IMR-90 (cell line): Measurements from ENCODE around the gene RGS5. TPM values are rescaled to one million over a fixed set of nuclear protein-coding genes. Genes with fewer than 3 reads are reported as not detected.
A peak's percentile ranks its signal among the peaks of the same experiment; 100 is the strongest.

Experiments used
- ATAC-seq: fragments of 200-7000 bp; cut with Tn5 transposase; 2 replicates; pipeline ENCODE4 v1.9.1; 2020; ENCODE audit warnings: low read depth, mild to moderate bottlenecking, moderate library complexity
- BruUV-seq: library from RNA; stranded (reverse); fragments of 400-500 nt; replicated peaks from 2 replicates; lab custom pipeline; 2021; lab: Mats Ljungman, UMichigan
- CTCF ChIA-PET: fragments of 300-600 bp; formaldehyde crosslinking; extraction: SDS; loops from one replicate; lab custom pipeline; 2021; ENCODE audit warnings: antibody characterized with exemption; lab: Yijun Ruan, JAX
- POLR2A ChIA-PET: fragments of 300-600 bp; sonication (Branson Sonifier 250); formaldehyde crosslinking; loops from one replicate; lab custom pipeline; 2022; ENCODE audit warnings: antibody characterized with exemption; ENCODE audit not compliant: unreplicated experiment; lab: Charles Lee
- DNase-seq: peaks from one replicate; pipeline ENCODE4 v3.0.0; 2013
- H2AFZ ChIP-seq: replicated peaks from 2 replicates; pipeline ENCODE3; 2013; ENCODE audit warnings: low read length, mild to moderate bottlenecking; ENCODE audit not compliant: poor library complexity
- H2AK5ac ChIP-seq: 2 replicates; pipeline ENCODE4 v1.6.1; 2013; ENCODE audit warnings: low read depth, low read length, inconsistent platforms
- H2AK9ac ChIP-seq: replicated peaks from 2 replicates; pipeline ENCODE3; 2013; ENCODE audit warnings: mild to moderate bottlenecking, low read depth, low read length, moderate library complexity; ENCODE audit not compliant: poor library complexity
- H2BK120ac ChIP-seq: 2 replicates; pipeline ENCODE4 v1.6.1; 2013; ENCODE audit warnings: low read depth, low read length, inconsistent platforms
- H2BK15ac ChIP-seq: 3 replicates; pipeline ENCODE4 v1.6.1; 2013; ENCODE audit warnings: low read depth, low read length, inconsistent platforms
- H2BK20ac ChIP-seq: 2 replicates; pipeline ENCODE4 v1.6.1; 2013; ENCODE audit warnings: low read depth, mild to moderate bottlenecking, inconsistent platforms, low read length, moderate library complexity
- H2BK5ac ChIP-seq: 2 replicates; pipeline ENCODE4 v1.6.1; 2013; ENCODE audit warnings: mild to moderate bottlenecking, low read depth, low read length, inconsistent platforms; ENCODE audit not compliant: poor library complexity, severe bottlenecking
- H3K14ac ChIP-seq: replicated peaks from 2 replicates; pipeline ENCODE4 v1.6.1; 2013; ENCODE audit warnings: low read depth, low read length, inconsistent platforms
- H3K18ac ChIP-seq: 2 replicates; pipeline ENCODE4 v1.6.1; 2013; ENCODE audit warnings: low read depth, low read length, control low read depth
- H3K23ac ChIP-seq: 2 replicates; pipeline ENCODE4 v1.6.1; 2013; ENCODE audit warnings: low read depth, low read length, inconsistent platforms
- H3K27ac ChIP-seq: 2 replicates; pipeline ENCODE4 v1.5.1; 2013; ENCODE audit warnings: mild to moderate bottlenecking, control low read depth, low read length; ENCODE audit not compliant: insufficient read depth
- H3K27me3 ChIP-seq: 2 replicates; pipeline ENCODE4 v1.6.1; 2013; ENCODE audit warnings: low read length; ENCODE audit not compliant: control insufficient read depth, insufficient read depth
- H3K36me3 ChIP-seq: 2 replicates; pipeline ENCODE4 v1.6.1; 2013; ENCODE audit warnings: low read length, mixed read lengths; ENCODE audit not compliant: control insufficient read depth, insufficient read depth
- H3K4ac ChIP-seq: 2 replicates; pipeline ENCODE4 v1.6.1; 2013; ENCODE audit warnings: low read depth, low read length, inconsistent platforms
- H3K4me1 ChIP-seq: 2 replicates; pipeline ENCODE4 v1.6.1; 2013; ENCODE audit warnings: low read length, mixed read lengths; ENCODE audit not compliant: control insufficient read depth, insufficient read depth
- H3K4me2 ChIP-seq: 2 replicates; pipeline ENCODE4 v1.6.1; 2013; ENCODE audit warnings: low read depth, mild to moderate bottlenecking, control low read depth, low read length, moderate library complexity
- H3K4me3 ChIP-seq: 2 replicates; pipeline ENCODE4 v1.5.1; 2013; ENCODE audit warnings: low read depth, mild to moderate bottlenecking, control low read depth, low read length, moderate library complexity; ENCODE audit not compliant: insufficient read depth
- H3K56ac ChIP-seq: 2 replicates; pipeline ENCODE4 v1.6.1; 2013; ENCODE audit warnings: low read length, inconsistent platforms; ENCODE audit not compliant: insufficient read depth; ENCODE audit errors: extremely low read depth
- H3K79me1 ChIP-seq, 2 experiments: 2 replicates each; pipeline ENCODE4 v1.6.1; 2013; ENCODE audit warnings: low read length in 2 of 2, inconsistent platforms in 1 of 2, low read depth in 1 of 2
- H3K9ac ChIP-seq: 2 replicates; pipeline ENCODE4 v1.6.1; 2013; ENCODE audit warnings: low read depth, low read length, control low read depth
- H3K9me1 ChIP-seq: 2 replicates; pipeline ENCODE4 v1.6.1; 2013; ENCODE audit warnings: low read length, inconsistent platforms; ENCODE audit not compliant: insufficient read depth
- H3K9me3 ChIP-seq: 2 replicates; pipeline ENCODE4 v1.6.1; 2013; ENCODE audit warnings: low read length; ENCODE audit not compliant: control insufficient read depth, insufficient read depth
- H4K20me1 ChIP-seq: 2 replicates; pipeline ENCODE4 v1.6.1; 2013; ENCODE audit warnings: low read length, inconsistent platforms; ENCODE audit not compliant: insufficient read depth
- H4K5ac ChIP-seq: 2 replicates; pipeline ENCODE4 v1.6.1; 2013; ENCODE audit warnings: mild to moderate bottlenecking, low read depth, low read length, control low read depth
- H4K8ac ChIP-seq, 2 experiments: 2 replicates each; pipeline ENCODE4 v1.6.1; 2013; ENCODE audit warnings: low read depth in 2 of 2, low read length in 2 of 2, control low read depth in 1 of 2, inconsistent platforms in 1 of 2
- H4K91ac ChIP-seq: 2 replicates; pipeline ENCODE4 v1.6.1; 2013; ENCODE audit warnings: low read depth, low read length, inconsistent platforms; ENCODE audit not compliant: insufficient read depth
- CEBPB ChIP-seq: IDR thresholded peaks from 2 replicates; pipeline ENCODE4 v1.6.1; 2012; ENCODE audit warnings: low read depth, low read length, improper control_type of control experiment
- MAFK ChIP-seq: IDR thresholded peaks from 2 replicates; pipeline ENCODE4 v1.6.1; 2012; ENCODE audit warnings: low read depth, low read length, improper control_type of control experiment
- MAZ ChIP-seq: IDR thresholded peaks from 2 replicates; pipeline ENCODE4 v1.6.1; 2012; ENCODE audit warnings: low read depth, mild to moderate bottlenecking, low read length, improper control_type of control experiment, moderate library complexity, borderline replicate concordance
- RAD21 ChIP-seq: IDR thresholded peaks from 2 replicates; pipeline ENCODE4 v1.6.1; 2012; ENCODE audit warnings: low read length, improper control_type of control experiment
- WGBS, 2 experiments: methylation state at CpG; one replicate each; pipeline versions ENCODE4 v1.1.5 to v1.1.7; 2013; ENCODE audit warnings: missing lambda C conversion rate in 2 of 2; ENCODE audit not compliant: insufficient read length in 1 of 2; ENCODE audit errors: extremely low coverage in 2 of 2; 5-methylcytosine and 5-hydroxymethylcytosine counted together
- dilution Hi-C: fragments of 300-500 bp; cut with HindIII; formaldehyde crosslinking; loops from one replicate; pipeline ENCODE4 v1.14.3; 2018; ENCODE audit warnings: low sequenced_read_pairs; ENCODE audit not compliant: unreplicated experiment
- in situ Hi-C: fragments of 300-500 bp; cut with MboI; formaldehyde crosslinking; loops from 3 replicates; pipeline ENCODE4 v1.14.3; 2019; ENCODE audit warnings: low sequenced_read_pairs, inconsistent platforms, mixed read lengths
- intact Hi-C: fragments of 100-400 bp; cut with micrococcal nuclease; formaldehyde crosslinking; loops from 2 replicates; pipeline ENCODE4 v1.10.0; 2022
- polyA plus RNA-seq, 3 experiments: library from polyadenylated mRNA; depleted of rRNA; stranded (reverse); fragments of >200 nt; gene quantifications; 2 replicates each; pipeline ENCODE4 v1.2.3, GENCODE V29; 2012; ENCODE audit warnings: low replicate concordance in 1 of 3
- total RNA-seq: library from RNA; depleted of rRNA; stranded (reverse); fragments of >200 nt; gene quantifications from 2 replicates; pipeline ENCODE4 v1.2.3, GENCODE V29; 2012
- TF ChIP-seq, protein P1 (sequence below): conservative IDR thresholded peaks from 2 replicates; pipeline ENCODE4 v1.5.1; 2012; ENCODE audit warnings: mild to moderate bottlenecking, low read depth, low read length, improper control_type of control experiment

RGS5 gene
- total and polyA plus RNA-seq, 2 of the 4 experiments (the other 2 are of a cell fraction): 21.4 to 40.0 TPM

DNA sequence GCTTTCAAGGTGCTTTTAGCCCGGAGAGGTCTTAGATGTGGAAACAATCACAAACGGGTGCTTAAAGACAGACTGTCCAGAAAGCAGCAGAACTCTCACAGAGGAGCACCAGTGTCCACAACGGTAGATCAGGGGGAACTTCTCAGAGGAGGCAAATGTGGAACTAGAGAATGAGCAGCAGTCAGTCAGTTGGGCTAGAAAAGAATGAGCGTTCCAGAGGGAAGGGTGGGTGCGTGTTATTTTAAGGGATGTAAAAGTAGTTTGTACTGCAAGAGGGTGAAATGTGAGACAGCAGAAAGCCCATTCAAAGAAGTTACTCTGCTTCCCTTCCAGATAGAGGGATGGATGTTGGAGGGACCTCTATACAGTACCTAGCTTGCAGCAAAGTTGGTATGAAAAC, 30.9 kb downstream of the RGS5 start:
- peak overlapping the region; percentile 35 for H2BK5ac ChIP-seq
- no peak overlapping the region for H3K27ac ChIP-seq
- no TSS peak for BruUV-seq
- peak overlapping the region; percentile 50 for H2BK20ac ChIP-seq
- POLR2A ChIA-PET: no interaction called here
- no peaks in the 10 kb centered on the region for H3K9me3 ChIP-seq
- no peak for ATAC-seq
- H3K4me1 ChIP-seq: peaks cover 15% of the 10 kb centered on the region
- peak overlapping the region; percentile 74 for H2BK120ac ChIP-seq
- H4K5ac ChIP-seq: peak overlapping the region; percentile 3; the same call in 1 of the 2 replicates
- no peaks in the 10 kb centered on the region for H4K20me1 ChIP-seq
- H3K9ac ChIP-seq: no peak overlapping the region
- no peaks in the 10 kb centered on the region for H3K27me3 ChIP-seq
- peak overlapping the region; percentile 8; the same call in 1 of the 2 replicates for H3K4me2 ChIP-seq
- DNase-seq: no peak
- peak overlapping the region; percentile 26 for H4K91ac ChIP-seq
- H2AK5ac ChIP-seq: peak overlapping the region; percentile 74
- H3K36me3 ChIP-seq: no peaks in the 10 kb centered on the region
- H3K56ac ChIP-seq: 0 out of 2 replicates have a peak overlapping the region, but pooled peaks have one; percentile 21
- WGBS, 2 experiments: no CpG with 5 or more reads among the region's 5 CpGs
- H3K23ac ChIP-seq: peak overlapping the region; percentile 19; the same call in 1 of the 2 replicates
- H2BK15ac ChIP-seq: peak overlapping the region; percentile 60; the same call in 2 of the 3 replicates
- peaks cover 0 to 3% of the 10 kb centered on the region in 2 experiments; a peak in 1 of 4 replicates for H3K79me1 ChIP-seq
- H3K9me1 ChIP-seq: peaks cover 6% of the 10 kb centered on the region; the same call in 1 of the 2 replicates
- H2AK9ac ChIP-seq: no peak overlapping the region
- peak overlapping the region; percentile 26 for H3K18ac ChIP-seq
- in situ Hi-C loops: no loop called here
- dilution Hi-C loops: no loop called here
- H3K14ac ChIP-seq: peak overlapping the region; percentile 81
- H3K4ac ChIP-seq: peak overlapping the region; percentile 85; the same call in 1 of the 2 replicates
- H3K4me3 ChIP-seq: no peak overlapping the region
- H2AFZ ChIP-seq: peak overlapping the region; percentile 81
- peak overlapping the region; percentile 4 to 87; a peak in 2 of 4 replicates for H4K8ac ChIP-seq
- CTCF ChIA-PET: no interaction called here
- TF ChIP-seq RAD21: no peak
- TF ChIP-seq MAFK: no peak
- TF ChIP-seq CEBPB: no peak
- TF ChIP-seq, protein P1, sequence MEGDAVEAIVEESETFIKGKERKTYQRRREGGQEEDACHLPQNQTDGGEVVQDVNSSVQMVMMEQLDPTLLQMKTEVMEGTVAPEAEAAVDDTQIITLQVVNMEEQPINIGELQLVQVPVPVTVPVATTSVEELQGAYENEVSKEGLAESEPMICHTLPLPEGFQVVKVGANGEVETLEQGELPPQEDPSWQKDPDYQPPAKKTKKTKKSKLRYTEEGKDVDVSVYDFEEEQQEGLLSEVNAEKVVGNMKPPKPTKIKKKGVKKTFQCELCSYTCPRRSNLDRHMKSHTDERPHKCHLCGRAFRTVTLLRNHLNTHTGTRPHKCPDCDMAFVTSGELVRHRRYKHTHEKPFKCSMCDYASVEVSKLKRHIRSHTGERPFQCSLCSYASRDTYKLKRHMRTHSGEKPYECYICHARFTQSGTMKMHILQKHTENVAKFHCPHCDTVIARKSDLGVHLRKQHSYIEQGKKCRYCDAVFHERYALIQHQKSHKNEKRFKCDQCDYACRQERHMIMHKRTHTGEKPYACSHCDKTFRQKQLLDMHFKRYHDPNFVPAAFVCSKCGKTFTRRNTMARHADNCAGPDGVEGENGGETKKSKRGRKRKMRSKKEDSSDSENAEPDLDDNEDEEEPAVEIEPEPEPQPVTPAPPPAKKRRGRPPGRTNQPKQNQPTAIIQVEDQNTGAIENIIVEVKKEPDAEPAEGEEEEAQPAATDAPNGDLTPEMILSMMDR: no peak
- TF ChIP-seq MAZ: no peak
- intact Hi-C loops: loop anchor here (1.0 to 10.0 kb wide), 2 partner anchors 294 to 557 kb away; no protein-coding TSS in a partner anchor
